Peyer's patch (tissue), 4 donors: ENCODE data around the gene KCNN3. TPM values are rescaled to one million over a fixed set of nuclear protein-coding genes. Genes with fewer than 3 reads are reported as not detected.

Experiments
- DNase-seq, 3 donors: peaks; one replicate each; pipeline ENCODE4 v3.0.0-alpha.2; 2017 to 2019
- H3K27ac ChIP-seq, 4 donors: fragments of 200-600 bp; sonication (generic); one replicate each; pipeline ENCODE4 v1.5.1; 2016 to 2019
- H3K27me3 ChIP-seq, 2 donors: fragments of 200-600 bp; sonication (generic); one replicate each; pipeline ENCODE4 v1.5.1; 2019
- H3K36me3 ChIP-seq, 3 donors: fragments of 200-600 bp; sonication (generic); one replicate each; pipeline ENCODE4 v1.5.1; 2016 to 2019
- H3K4me1 ChIP-seq, 4 donors: fragments of 200-600 bp; sonication (generic); one replicate each; pipeline ENCODE4 v1.5.1; 2016 to 2019
- H3K4me3 ChIP-seq, 4 donors: fragments of 200-600 bp; sonication (generic); 1 replicate in 3 of 4; 2 replicates in 1 of 4; pipeline ENCODE4 v1.5.1; 2016 to 2019; ENCODE audit warnings: mild to moderate bottlenecking in 1 of 4
- H3K9me3 ChIP-seq, 4 donors: fragments of 200-600 bp; sonication (generic); one replicate each; pipeline ENCODE4 v1.5.1; 2016 to 2019; ENCODE audit warnings: mild to moderate bottlenecking in 1 of 4
- CTCF ChIP-seq, 6 experiments: fragments of 450-650 bp in 4 of 6; fragments of 200-600 bp in 2 of 6; sonication (generic) in 1 of 6; IDR thresholded peaks; one replicate each; pipeline ENCODE4 v1.5.1; 2017 to 2019; ENCODE audit warnings: antibody characterized with exemption in 6 of 6, mild to moderate bottlenecking in 3 of 6, moderate library complexity in 1 of 6
- POLR2A ChIP-seq, 2 donors: fragments of 450-650 bp; IDR thresholded peaks; one replicate each; pipeline ENCODE4 v1.5.1; 2017; ENCODE audit warnings: antibody characterized with exemption in 2 of 2, mild to moderate bottlenecking in 2 of 2, moderate library complexity in 2 of 2
- total RNA-seq, 4 donors: library from RNA; depleted of rRNA; stranded (reverse); fragments of >200 nt; gene quantifications; one replicate each; pipeline ENCODE4 v1.1.0, GENCODE V29; 2016

Gene KCNN3
- 1 to 10 TPM in 3 of 4 donors, under 1 TPM in 1; 0.85 to 1.7 (median 1.2) TPM for total RNA-seq

GRCh38 chr1:154870115-154870571 is at the start of gene KCNN3:
KCNN3 (minus strand) TSS chr1:154870281; CDS start chr1:154869964, 317 bp downstream.
- DNase-seq = peak; percentile 86 to 96 (median 94)
- Histone ChIP-seq H3K4me1 (peaks cover 0 to 15% (median 4%) of the 10 kb centered on the region in 4 donors), H3K4me3 (peak within 1 kb of the TSS; percentile 2 to 41 (median 19)), H3K9me3 (no peaks in the 10 kb centered on the region), H3K27me3 (no peaks in the 10 kb centered on the region), H3K27ac (peak within 1 kb of the TSS in 2 of 4 donors; percentile 23 to 55), H3K36me3 (no peaks in the 10 kb centered on the region)
- TF ChIP-seq CTCF (IDR thresholded peaks at IDR 0.05) (no peak), POLR2A (IDR thresholded peaks at IDR 0.05) (no peak)

- DNase-seq = no peak
- no peak overlapping the region for H3K27ac ChIP-seq
- no peaks in the 10 kb centered on the region for H3K4me1 ChIP-seq
- no peak overlapping the region for H3K4me3 ChIP-seq
- TF ChIP-seq POLR2A (IDR thresholded peaks at IDR 0.05) = no peak
- no peak for TF ChIP-seq CTCF (IDR thresholded peaks at IDR 0.05)
- no peaks in the 10 kb centered on the region for H3K9me3 ChIP-seq
- H3K36me3 ChIP-seq = no peaks in the 10 kb centered on the region
- H3K27me3 ChIP-seq = no peaks in the 10 kb centered on the region
These were observed 43.2 kb upstream of the KCNN3 start for GRCh38 chr1:154913273-154913672.

GRCh38 chr1:154912755-154913154 is 42.7 kb upstream of the KCNN3 start:
- Histone ChIP-seq H3K4me1 (no peaks in the 10 kb centered on the region), H3K9me3 (no peaks in the 10 kb centered on the region), H3K27ac (no peak overlapping the region), H3K27me3 (no peaks in the 10 kb centered on the region), H3K36me3 (no peaks in the 10 kb centered on the region), H3K4me3 (no peak overlapping the region)
- DNase-seq = peak in 1 of 3 donors; percentile 27
- no peak for TF ChIP-seq CTCF (IDR thresholded peaks at IDR 0.05)
- TF ChIP-seq POLR2A (IDR thresholded peaks at IDR 0.05) = no peak

GRCh38 chr1:154911691-154912550 is 41.8 kb upstream of the KCNN3 start:
- Histone ChIP-seq H3K9me3 (no peaks in the 10 kb centered on the region), H3K4me1 (no peaks in the 10 kb centered on the region), H3K4me3 (no peak overlapping the region), H3K36me3 (no peaks in the 10 kb centered on the region), H3K27ac (no peak overlapping the region), H3K27me3 (no peaks in the 10 kb centered on the region)
- DNase-seq = peak in 1 of 3 donors; percentile 19
- no peak for TF ChIP-seq POLR2A (IDR thresholded peaks at IDR 0.05)
- no peak for TF ChIP-seq CTCF (IDR thresholded peaks at IDR 0.05)

- Histone ChIP-seq H3K27me3 (no peaks in the 10 kb centered on the region), H3K4me1 (no peaks in the 10 kb centered on the region), H3K4me3 (no peak overlapping the region), H3K27ac (no peak overlapping the region), H3K9me3 (no peaks in the 10 kb centered on the region), H3K36me3 (no peaks in the 10 kb centered on the region)
- DNase-seq = peak in 1 of 3 donors; percentile 40
- TF ChIP-seq POLR2A (IDR thresholded peaks at IDR 0.05) = no peak
- TF ChIP-seq CTCF (IDR thresholded peaks at IDR 0.05) = no peak
These were observed 40.8 kb upstream of the KCNN3 start for GRCh38 chr1:154910851-154911250.
